Measurements from ENCODE around the gene ZNF366. TPM values are rescaled to one million over a fixed set of nuclear protein-coding genes. Genes with fewer than 3 reads are reported as not detected.

Gene ZNF366
- total and polyA plus RNA-seq, 2 of the 13 experiments (the other 11 are each of a cell fraction or from before 2014, with no cell fraction given): not detected

DNA sequence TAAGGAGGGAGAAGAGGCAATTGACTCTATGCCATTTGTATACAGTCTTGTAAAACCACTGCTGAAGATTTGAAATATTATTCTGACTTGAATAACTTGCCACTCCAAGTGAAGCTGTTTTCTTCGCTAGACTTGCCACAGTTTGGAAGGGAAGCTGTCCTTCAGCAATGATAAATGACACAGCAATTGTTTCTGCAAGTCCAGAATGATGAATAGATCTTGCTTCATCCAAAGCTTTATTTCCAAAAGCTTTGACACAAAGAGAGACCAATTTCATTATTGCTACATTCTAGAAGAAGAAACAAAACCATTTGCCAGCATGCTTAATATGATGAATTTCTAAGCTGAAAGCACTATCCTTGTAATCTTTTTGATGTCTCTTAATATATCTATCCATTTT is 73.7 kb downstream of the ZNF366 start:
- Histone ChIP-seq H3K9ac (ENCODE audit: insufficient read depth, low read depth, low read length) (no peak overlapping the region), H3K4me3 (replicated peaks in 1 of 3; ENCODE audit: insufficient read depth in 1 of 3, low read depth in 2 of 3, low read length in 3 of 3) (no peak overlapping the region), H3K27me3 (ENCODE audit: control insufficient read depth in 1 of 2, insufficient read depth in 2 of 2, low read length in 2 of 2) (peaks cover 0 to 11% of the 10 kb centered on the region in 2 experiments; a peak in 1 of 5 replicates), H2AFZ (ENCODE audit: low read length) (no peak overlapping the region), H3K36me3 (replicated peaks in 1 of 2; ENCODE audit: control insufficient read depth in 1 of 2, insufficient read depth in 2 of 2, low read length in 2 of 2) (no peaks in the 10 kb centered on the region), H3K4me1 (ENCODE audit: insufficient read depth, low read length) (no peaks in the 10 kb centered on the region), H3K9me3 (ENCODE audit: low read length) (no peaks in the 10 kb centered on the region), H3K27ac (ENCODE audit: extremely low read length, insufficient read depth, low read length) (no peak overlapping the region), H3K4me2 (ENCODE audit: low read depth, low read length) (no peak overlapping the region), H3K79me2 (ENCODE audit: insufficient read depth, low read length) (no peaks in the 10 kb centered on the region), H4K20me1 (ENCODE audit: insufficient read depth, low read length) (no peaks in the 10 kb centered on the region)
- 5% methylated on average over 1 of the region's 1 CpG for WGBS (ENCODE audit: low lambda C conversion rate)
- FAIRE-seq (no peak), ATAC-seq (no peak), DNase-seq (ENCODE audit: low spot score) (no peak)
- in situ Hi-C loops (cut with HindIII; ENCODE audit: extremely low pct_ligation_motif_present, low pct_unique_long_range_greater_than_20kb): no loop called here
- ChIA-PET CTCF (ENCODE audit: low intra/inter-chr PET ratio, low total read pairs) (no interaction called here), POLR2A (no interaction called here)
- BruUV-seq (replicated peaks): no TSS peak
- intact Hi-C loops (cut with micrococcal nuclease; ENCODE audit: unreplicated experiment): no loop called here
- TF ChIP-seq ZNF160 (CRISPR knock-in tag; IDR thresholded peaks at IDR 0.05) (no peak), ZSCAN9 (CRISPR knock-in tag; IDR thresholded peaks at IDR 0.05; ENCODE audit: borderline replicate concordance) (no peak), ZNF879 (CRISPR knock-in tag; IDR thresholded peaks at IDR 0.05) (no peak), MEIS2 (CRISPR knock-in tag; IDR thresholded peaks at IDR 0.05) (no peak), ZNF253 (CRISPR knock-in tag; IDR thresholded peaks at IDR 0.05; ENCODE audit: borderline replicate concordance) (no peak), SRSF9 (IDR thresholded peaks at IDR 0.05; ENCODE audit: borderline replicate concordance, insufficient read depth, low read depth, low read length, poor library complexity, severe bottlenecking) (no peak), ZBTB8A (CRISPR knock-in tag; IDR thresholded peaks at IDR 0.05; ENCODE audit: borderline replicate concordance, low read depth) (no peak), ZNF17 (CRISPR knock-in tag; IDR thresholded peaks at IDR 0.05) (no peak), LCORL (IDR thresholded peaks at IDR 0.05) (no peak), LCORL (CRISPR knock-in tag; IDR thresholded peaks at IDR 0.05) (no peak), ZNF367 (CRISPR knock-in tag; IDR thresholded peaks at IDR 0.05; ENCODE audit: borderline replicate concordance) (no peak)
- TF ChIP-seq, protein P1, sequence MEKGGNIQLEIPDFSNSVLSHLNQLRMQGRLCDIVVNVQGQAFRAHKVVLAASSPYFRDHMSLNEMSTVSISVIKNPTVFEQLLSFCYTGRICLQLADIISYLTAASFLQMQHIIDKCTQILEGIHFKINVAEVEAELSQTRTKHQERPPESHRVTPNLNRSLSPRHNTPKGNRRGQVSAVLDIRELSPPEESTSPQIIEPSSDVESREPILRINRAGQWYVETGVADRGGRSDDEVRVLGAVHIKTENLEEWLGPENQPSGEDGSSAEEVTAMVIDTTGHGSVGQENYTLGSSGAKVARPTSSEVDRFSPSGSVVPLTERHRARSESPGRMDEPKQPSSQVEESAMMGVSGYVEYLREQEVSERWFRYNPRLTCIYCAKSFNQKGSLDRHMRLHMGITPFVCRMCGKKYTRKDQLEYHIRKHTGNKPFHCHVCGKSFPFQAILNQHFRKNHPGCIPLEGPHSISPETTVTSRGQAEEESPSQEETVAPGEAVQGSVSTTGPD (CRISPR knock-in tag; IDR thresholded peaks at IDR 0.05): no peak
- TF ChIP-seq, protein P2, sequence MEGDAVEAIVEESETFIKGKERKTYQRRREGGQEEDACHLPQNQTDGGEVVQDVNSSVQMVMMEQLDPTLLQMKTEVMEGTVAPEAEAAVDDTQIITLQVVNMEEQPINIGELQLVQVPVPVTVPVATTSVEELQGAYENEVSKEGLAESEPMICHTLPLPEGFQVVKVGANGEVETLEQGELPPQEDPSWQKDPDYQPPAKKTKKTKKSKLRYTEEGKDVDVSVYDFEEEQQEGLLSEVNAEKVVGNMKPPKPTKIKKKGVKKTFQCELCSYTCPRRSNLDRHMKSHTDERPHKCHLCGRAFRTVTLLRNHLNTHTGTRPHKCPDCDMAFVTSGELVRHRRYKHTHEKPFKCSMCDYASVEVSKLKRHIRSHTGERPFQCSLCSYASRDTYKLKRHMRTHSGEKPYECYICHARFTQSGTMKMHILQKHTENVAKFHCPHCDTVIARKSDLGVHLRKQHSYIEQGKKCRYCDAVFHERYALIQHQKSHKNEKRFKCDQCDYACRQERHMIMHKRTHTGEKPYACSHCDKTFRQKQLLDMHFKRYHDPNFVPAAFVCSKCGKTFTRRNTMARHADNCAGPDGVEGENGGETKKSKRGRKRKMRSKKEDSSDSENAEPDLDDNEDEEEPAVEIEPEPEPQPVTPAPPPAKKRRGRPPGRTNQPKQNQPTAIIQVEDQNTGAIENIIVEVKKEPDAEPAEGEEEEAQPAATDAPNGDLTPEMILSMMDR (CRISPR knock-in tag; IDR thresholded peaks at IDR 0.05): no peak
- TF ChIP-seq, protein P3, sequence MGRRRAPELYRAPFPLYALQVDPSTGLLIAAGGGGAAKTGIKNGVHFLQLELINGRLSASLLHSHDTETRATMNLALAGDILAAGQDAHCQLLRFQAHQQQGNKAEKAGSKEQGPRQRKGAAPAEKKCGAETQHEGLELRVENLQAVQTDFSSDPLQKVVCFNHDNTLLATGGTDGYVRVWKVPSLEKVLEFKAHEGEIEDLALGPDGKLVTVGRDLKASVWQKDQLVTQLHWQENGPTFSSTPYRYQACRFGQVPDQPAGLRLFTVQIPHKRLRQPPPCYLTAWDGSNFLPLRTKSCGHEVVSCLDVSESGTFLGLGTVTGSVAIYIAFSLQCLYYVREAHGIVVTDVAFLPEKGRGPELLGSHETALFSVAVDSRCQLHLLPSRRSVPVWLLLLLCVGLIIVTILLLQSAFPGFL (CRISPR knock-in tag; IDR thresholded peaks at IDR 0.05): no peak
- TF ChIP-seq, protein P4, sequence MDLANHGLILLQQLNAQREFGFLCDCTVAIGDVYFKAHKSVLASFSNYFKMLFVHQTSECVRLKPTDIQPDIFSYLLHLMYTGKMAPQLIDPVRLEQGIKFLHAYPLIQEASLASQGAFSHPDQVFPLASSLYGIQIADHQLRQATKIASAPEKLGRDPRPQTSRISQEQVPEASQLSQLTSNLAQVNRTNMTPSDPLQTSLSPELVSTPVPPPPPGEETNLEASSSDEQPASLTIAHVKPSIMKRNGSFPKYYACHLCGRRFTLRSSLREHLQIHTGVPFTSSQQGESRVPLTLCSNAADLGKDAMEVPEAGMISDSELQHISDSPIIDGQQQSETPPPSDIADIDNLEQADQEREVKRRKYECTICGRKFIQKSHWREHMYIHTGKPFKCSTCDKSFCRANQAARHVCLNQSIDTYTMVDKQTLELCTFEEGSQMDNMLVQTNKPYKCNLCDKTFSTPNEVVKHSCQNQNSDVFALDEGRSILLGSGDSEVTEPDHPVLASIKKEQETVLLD (CRISPR knock-in tag; IDR thresholded peaks at IDR 0.05; ENCODE audit: low read depth): no peak

Data from HepG2 (cell line).